HEK293T (cell line): ENCODE data around the gene TRPM8.

ENCODE experiments used
- CTCF ChIA-PET: fragments of 350-600 bp; formaldehyde crosslinking; extraction: SDS; loops from one replicate; lab custom pipeline; 2021; ENCODE audit warnings: antibody characterized with exemption, inconsistent platforms; lab: Yijun Ruan, JAX
- POLR2A ChIA-PET: fragments of 350-600 bp; formaldehyde crosslinking; extraction: SDS; loops from one replicate; lab custom pipeline; 2020; ENCODE audit warnings: antibody characterized with exemption, inconsistent platforms; lab: Yijun Ruan, JAX
- DNase-seq: peaks from one replicate; pipeline ENCODE4 v3.0.0; 2012; ENCODE audit warnings: mixed read lengths; ENCODE audit errors: extremely low spot score
- ARNT ChIP-seq: fragments of 450-650 bp; IDR thresholded peaks from 2 replicates; pipeline ENCODE4 v1.6.1; 2017; ENCODE audit warnings: mild to moderate bottlenecking
- BHLHE40 ChIP-seq: fragments of 450-650 bp; IDR thresholded peaks from 2 replicates; pipeline ENCODE4 v1.6.1; 2016; ENCODE audit warnings: mild to moderate bottlenecking, moderate library complexity, borderline replicate concordance
- CTBP1 ChIP-seq: fragments of 450-650 bp; IDR thresholded peaks from 2 replicates; pipeline ENCODE4 v1.6.1; 2016; ENCODE audit warnings: borderline replicate concordance
- ELF4 ChIP-seq: fragments of 450-650 bp; IDR thresholded peaks from 2 replicates; pipeline ENCODE4 v1.6.1; 2017; ENCODE audit warnings: antibody characterized with exemption
- FOXA1 ChIP-seq: fragments of 450-650 bp; IDR thresholded peaks from 2 replicates; pipeline ENCODE4 v1.6.1; 2016; ENCODE audit warnings: mild to moderate bottlenecking
- FOXK2 ChIP-seq: fragments of 450-650 bp; IDR thresholded peaks from 2 replicates; pipeline ENCODE4 v1.6.1; 2016; ENCODE audit warnings: mild to moderate bottlenecking
- FOXM1 ChIP-seq: fragments of 450-650 bp; IDR thresholded peaks from 2 replicates; pipeline ENCODE4 v1.6.1; 2017; ENCODE audit warnings: mild to moderate bottlenecking, borderline replicate concordance
- HDGF ChIP-seq: fragments of 450-650 bp; IDR thresholded peaks from 2 replicates; pipeline ENCODE4 v1.6.1; 2017; ENCODE audit warnings: antibody characterized with exemption, borderline replicate concordance
- L3MBTL2 ChIP-seq: fragments of 450-650 bp; conservative IDR thresholded peaks from 2 replicates; pipeline ENCODE4 v1.6.1; 2016; ENCODE audit warnings: mild to moderate bottlenecking
- LEF1 ChIP-seq: fragments of 450-650 bp; IDR thresholded peaks from 2 replicates; pipeline ENCODE4 v1.6.1; 2017; ENCODE audit warnings: mild to moderate bottlenecking, borderline replicate concordance
- NFRKB ChIP-seq: fragments of 450-650 bp; IDR thresholded peaks from 2 replicates; pipeline ENCODE4 v1.6.1; 2016; ENCODE audit warnings: mild to moderate bottlenecking, moderate library complexity
- PKNOX1 ChIP-seq: fragments of 450-650 bp; IDR thresholded peaks from 2 replicates; pipeline ENCODE4 v1.6.1; 2016
- SP1 ChIP-seq: fragments of 450-650 bp; IDR thresholded peaks from 2 replicates; pipeline ENCODE4 v1.6.1; 2017
- SUZ12 ChIP-seq: fragments of 450-650 bp; IDR thresholded peaks from 2 replicates; pipeline ENCODE4 v1.6.1; 2016; ENCODE audit warnings: mild to moderate bottlenecking
- TARDBP ChIP-seq: fragments of 450-650 bp; IDR thresholded peaks from 2 replicates; pipeline ENCODE4 v1.6.1; 2016
- ZNF384 ChIP-seq: fragments of 450-650 bp; IDR thresholded peaks from 2 replicates; pipeline ENCODE4 v1.6.1; 2016

Gene TRPM8

GRCh38 chr2:233919319-233919718 lies 2.1 kb downstream of the TRPM8 start:
- ChIA-PET CTCF (no interaction called here), POLR2A (no interaction called here)
- TF ChIP-seq ARNT: no peak
- TF ChIP-seq L3MBTL2: no peak
- no peak for TF ChIP-seq SUZ12
- no peak for TF ChIP-seq FOXA1
- no peak for DNase-seq

GRCh38 chr2:233919938-233920337 lies 2.8 kb downstream of the TRPM8 start:
- TF ChIP-seq FOXA1: no peak
- no peak for TF ChIP-seq HDGF
- TF ChIP-seq ZNF384: no peak
- TF ChIP-seq CTBP1: no peak
- TF ChIP-seq FOXM1: no peak
- TF ChIP-seq FOXK2: no peak
- no peak for TF ChIP-seq NFRKB
- TF ChIP-seq L3MBTL2: no peak
- no peak for TF ChIP-seq SP1
- POLR2A ChIA-PET: no interaction called here
- DNase-seq: no peak
- CTCF ChIA-PET: no interaction called here

GRCh38 chr2:233922471-233922870 lies 5.3 kb downstream of the TRPM8 start:
- CTCF ChIA-PET: no interaction called here
- DNase-seq: no peak
- POLR2A ChIA-PET: no interaction called here
- no peak for TF ChIP-seq L3MBTL2
- no peak for TF ChIP-seq ZNF384
- TF ChIP-seq TARDBP: no peak
- TF ChIP-seq FOXK2: no peak

- TF ChIP-seq LEF1: no peak
- no peak for TF ChIP-seq ZNF384
- no peak for TF ChIP-seq PKNOX1
- TF ChIP-seq CTBP1: no peak
- no peak for TF ChIP-seq ARNT
- TF ChIP-seq HDGF: no peak
- TF ChIP-seq FOXM1: no peak
- TF ChIP-seq FOXA1: no peak
- DNase-seq: no peak
- ChIA-PET POLR2A (no interaction called here), CTCF (no interaction called here)
Observed at GRCh38 chr2:233925402-233925801, 8.2 kb downstream of the TRPM8 start.

- CTCF ChIA-PET: no interaction called here
- POLR2A ChIA-PET: no interaction called here
- no peak for DNase-seq
- no peak for TF ChIP-seq SP1
- no peak for TF ChIP-seq ELF4
- no peak for TF ChIP-seq ZNF384
- TF ChIP-seq CTBP1: no peak
- TF ChIP-seq L3MBTL2: no peak
- TF ChIP-seq NFRKB: no peak
- TF ChIP-seq TARDBP: no peak
- no peak for TF ChIP-seq BHLHE40
- no peak for TF ChIP-seq FOXA1
- TF ChIP-seq ARNT: no peak
- no peak for TF ChIP-seq LEF1
- TF ChIP-seq SUZ12: no peak
- no peak for TF ChIP-seq FOXK2
- TF ChIP-seq HDGF: no peak
- no peak for TF ChIP-seq PKNOX1
- no peak for TF ChIP-seq FOXM1
Observed at GRCh38 chr2:233926806-233927205, 9.6 kb downstream of the TRPM8 start.

GRCh38 chr2:233928594-233929351 lies 11.6 kb downstream of the TRPM8 start:
- TF ChIP-seq ARNT (no peak), ZNF384 (no peak), CTBP1 (no peak), PKNOX1 (no peak), SUZ12 (no peak), FOXM1 (no peak), FOXA1 (no peak), HDGF (no peak), LEF1 (no peak), SP1 (no peak), L3MBTL2 (no peak), FOXK2 (no peak), TARDBP (no peak), BHLHE40 (no peak), NFRKB (no peak)
- peak; percentile 21 for DNase-seq
- ChIA-PET CTCF (interaction anchor here (0.5 to 1.0 kb wide), 3 partner anchors 41 to 80 kb away, joined by 5 to 8 read pairs (median 6); no protein-coding TSS in a partner anchor), POLR2A (no interaction called here)
